ENCODE data around the gene ZMYND8. TPM values are rescaled to one million over a fixed set of nuclear protein-coding genes. Genes with fewer than 3 reads are reported as not detected.

The ZMYND8 gene
- total and polyA plus RNA-seq, 7 donors, result 7.8 to 46.0 (median 24.8) TPM

DNA sequence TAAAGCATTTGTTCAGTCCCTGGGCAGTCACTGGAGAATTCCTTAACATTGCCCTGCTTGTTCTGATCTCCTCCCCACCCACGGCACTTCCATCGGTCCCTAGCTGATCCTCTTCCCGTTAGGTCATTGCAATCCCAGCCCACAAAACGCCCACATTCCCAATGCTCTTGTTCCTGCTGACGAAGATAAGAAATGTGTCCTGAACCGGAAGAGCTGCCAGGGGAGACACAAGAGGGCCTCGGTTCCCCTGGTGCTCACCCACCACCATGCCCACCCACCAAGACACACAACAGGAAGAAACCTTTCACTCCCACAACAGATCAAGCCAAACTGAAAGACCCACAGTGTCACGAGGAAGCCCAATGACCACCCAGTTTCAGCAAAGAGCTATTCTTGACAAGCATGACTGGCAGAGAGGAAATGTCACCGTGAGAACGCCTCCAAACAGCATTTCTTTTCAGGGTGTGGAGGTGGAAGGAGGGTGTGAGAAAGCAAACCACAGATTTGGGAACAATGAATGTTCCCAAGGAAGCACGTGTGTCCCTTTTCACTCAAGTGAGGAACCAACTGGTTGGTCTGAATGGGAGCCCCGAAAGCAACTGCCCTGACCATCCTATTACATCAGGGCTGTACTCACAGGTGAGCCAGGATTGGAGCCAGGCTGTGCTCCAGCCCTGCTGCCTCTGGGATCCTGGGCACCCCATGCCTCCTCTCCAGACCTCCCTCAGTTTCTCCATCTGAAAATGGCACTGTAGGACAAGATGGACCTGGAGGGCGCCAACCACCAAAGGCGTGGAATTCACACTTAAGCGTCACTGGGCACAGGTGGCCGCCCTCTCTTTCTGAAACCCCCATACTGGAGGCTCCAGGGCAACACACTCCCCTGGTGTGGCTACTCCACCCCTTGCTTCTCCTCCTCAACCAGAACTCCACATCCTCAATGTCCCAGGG lies 97.5 kb downstream of the ZMYND8 start:
- no peak for TF ChIP-seq EP300 (IDR thresholded peaks at IDR 0.05)
- no peak for TF ChIP-seq POLR2AphosphoS5 (IDR thresholded peaks at IDR 0.05)
- intact Hi-C loops (cut with DNase I), result no loop called here
- 70 to 83% methylated on average over 16 of the region's 16 CpGs for WGBS, 2 donors
- Histone ChIP-seq H3K27ac (peak overlapping the region in 3 of 4 donors; percentile 42 to 77 (median 68)), H3K4me3 (no peak overlapping the region), H3K36me3 (peaks cover 0 to 41% (median 17%) of the 10 kb centered on the region in 4 donors), H3K4me1 (peaks cover 0 to 40% (median 28%) of the 10 kb centered on the region in 4 donors), H3K9me3 (no peaks in the 10 kb centered on the region), H3K27me3 (no peaks in the 10 kb centered on the region)
- DNase-seq, result no peak

GRCh38 chr20:47257771-47258170 lies 98.7 kb downstream of the ZMYND8 start:
- peak overlapping the region in 2 of 4 donors; percentile 68 to 77 for H3K27ac ChIP-seq
- no peak for DNase-seq
- H3K36me3 ChIP-seq, result peaks cover 0 to 44% (median 21%) of the 10 kb centered on the region in 4 donors
- peaks cover 0 to 31% (median 30%) of the 10 kb centered on the region in 4 donors for H3K4me1 ChIP-seq
- H3K9me3 ChIP-seq, result no peaks in the 10 kb centered on the region
- TF ChIP-seq, protein P1, sequence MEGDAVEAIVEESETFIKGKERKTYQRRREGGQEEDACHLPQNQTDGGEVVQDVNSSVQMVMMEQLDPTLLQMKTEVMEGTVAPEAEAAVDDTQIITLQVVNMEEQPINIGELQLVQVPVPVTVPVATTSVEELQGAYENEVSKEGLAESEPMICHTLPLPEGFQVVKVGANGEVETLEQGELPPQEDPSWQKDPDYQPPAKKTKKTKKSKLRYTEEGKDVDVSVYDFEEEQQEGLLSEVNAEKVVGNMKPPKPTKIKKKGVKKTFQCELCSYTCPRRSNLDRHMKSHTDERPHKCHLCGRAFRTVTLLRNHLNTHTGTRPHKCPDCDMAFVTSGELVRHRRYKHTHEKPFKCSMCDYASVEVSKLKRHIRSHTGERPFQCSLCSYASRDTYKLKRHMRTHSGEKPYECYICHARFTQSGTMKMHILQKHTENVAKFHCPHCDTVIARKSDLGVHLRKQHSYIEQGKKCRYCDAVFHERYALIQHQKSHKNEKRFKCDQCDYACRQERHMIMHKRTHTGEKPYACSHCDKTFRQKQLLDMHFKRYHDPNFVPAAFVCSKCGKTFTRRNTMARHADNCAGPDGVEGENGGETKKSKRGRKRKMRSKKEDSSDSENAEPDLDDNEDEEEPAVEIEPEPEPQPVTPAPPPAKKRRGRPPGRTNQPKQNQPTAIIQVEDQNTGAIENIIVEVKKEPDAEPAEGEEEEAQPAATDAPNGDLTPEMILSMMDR (IDR thresholded peaks at IDR 0.05), result no peak
- TF ChIP-seq POLR2A (IDR thresholded peaks at IDR 0.05), result no peak
- TF ChIP-seq EP300 (IDR thresholded peaks at IDR 0.05), result no peak
- TF ChIP-seq POLR2AphosphoS5 (IDR thresholded peaks at IDR 0.05), result no peak
- no peak overlapping the region for H3K4me3 ChIP-seq
- intact Hi-C loops (cut with DNase I), result no loop called here
- H3K27me3 ChIP-seq, result no peaks in the 10 kb centered on the region
- 92 to 94% methylated on average over 3 of the region's 3 CpGs for WGBS, 2 donors

DNA sequence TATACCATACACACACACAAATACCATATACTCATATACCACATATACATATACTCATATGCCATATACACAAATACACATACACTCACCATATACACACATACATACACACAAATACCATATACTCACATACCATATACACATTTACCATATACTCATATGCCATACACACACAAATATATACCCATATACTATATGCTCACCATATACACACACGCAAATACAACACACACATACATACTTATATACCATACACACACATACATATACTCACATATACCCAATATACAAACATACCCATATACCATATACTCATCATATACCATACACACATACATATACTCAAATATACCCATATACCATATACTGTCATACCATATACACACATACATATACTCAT lies 99.2 kb downstream of the ZMYND8 start:
- TF ChIP-seq EP300 (IDR thresholded peaks at IDR 0.05), result no peak
- TF ChIP-seq, protein P1 (IDR thresholded peaks at IDR 0.05), result no peak
- TF ChIP-seq POLR2A (IDR thresholded peaks at IDR 0.05), result no peak
- no peak for TF ChIP-seq POLR2AphosphoS5 (IDR thresholded peaks at IDR 0.05)
- WGBS, 2 donors, result 95 to 98% methylated on average over 1 of the region's 1 CpG
- Histone ChIP-seq H3K27ac (peak overlapping the region in 3 of 4 donors; percentile 43 to 77 (median 68)), H3K36me3 (peaks cover 0 to 43% (median 21%) of the 10 kb centered on the region in 4 donors), H3K4me1 (peaks cover 0 to 34% (median 29%) of the 10 kb centered on the region in 4 donors), H3K27me3 (no peaks in the 10 kb centered on the region), H3K4me3 (no peak overlapping the region), H3K9me3 (no peaks in the 10 kb centered on the region)
- intact Hi-C loops (cut with DNase I), result no loop called here
- DNase-seq, result no peak

GRCh38 chr20:47256668-47257236 lies 99.7 kb downstream of the ZMYND8 start:
- H3K27ac ChIP-seq, result peak overlapping the region; percentile 43 to 77 (median 57)
- 84 to 87% methylated on average over 8 of the region's 8 CpGs for WGBS, 2 donors
- peaks cover 0 to 39% (median 16%) of the 10 kb centered on the region in 4 donors for H3K36me3 ChIP-seq
- H3K9me3 ChIP-seq, result no peaks in the 10 kb centered on the region
- no peaks in the 10 kb centered on the region for H3K27me3 ChIP-seq
- TF ChIP-seq POLR2A (IDR thresholded peaks at IDR 0.05), result peak in 1 of 2 donors; percentile 10
- TF ChIP-seq EP300 (IDR thresholded peaks at IDR 0.05), result no peak
- TF ChIP-seq, protein P1 (IDR thresholded peaks at IDR 0.05), result no peak
- DNase-seq, result no peak
- H3K4me3 ChIP-seq, result no peak overlapping the region
- peaks cover 0 to 34% (median 29%) of the 10 kb centered on the region in 4 donors for H3K4me1 ChIP-seq
- intact Hi-C loops (cut with DNase I), result no loop called here

DNA sequence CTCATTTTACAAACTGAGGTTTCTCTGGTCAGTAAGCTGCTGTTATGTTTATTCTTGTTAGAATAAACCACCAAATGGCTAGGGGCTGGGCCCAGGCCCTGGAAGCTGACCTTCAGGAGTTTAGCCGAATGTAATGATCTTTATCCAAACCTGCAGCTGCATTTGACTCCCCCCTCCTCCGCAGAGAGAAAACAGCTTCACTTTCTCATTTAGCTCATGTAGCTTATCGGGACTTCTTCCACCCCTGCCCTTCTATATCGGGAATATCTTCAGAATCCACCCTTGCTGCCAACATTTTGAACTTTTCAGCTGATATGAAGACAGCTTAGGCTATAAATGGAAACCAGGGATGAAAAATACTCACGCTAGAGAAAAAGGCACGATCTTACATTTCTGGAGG lies 102.6 kb downstream of the ZMYND8 start:
- TF ChIP-seq POLR2AphosphoS5 (IDR thresholded peaks at IDR 0.05) (no peak), POLR2A (IDR thresholded peaks at IDR 0.05) (no peak)
- H3K4me1 ChIP-seq, result peaks cover 0 to 34% (median 29%) of the 10 kb centered on the region in 4 donors
- DNase-seq, result no peak
- 82 to 93% methylated on average over 6 of the region's 6 CpGs for WGBS, 2 donors
- H3K9me3 ChIP-seq, result no peaks in the 10 kb centered on the region
- peaks cover 0 to 39% (median 10%) of the 10 kb centered on the region in 4 donors for H3K36me3 ChIP-seq
- no peaks in the 10 kb centered on the region for H3K27me3 ChIP-seq
- H3K27ac ChIP-seq, result peak overlapping the region in 2 of 4 donors; percentile 31 to 61
- H3K4me3 ChIP-seq, result no peak overlapping the region
- intact Hi-C loops (cut with DNase I), result no loop called here
